ENCODE results near the gene AUH. TPM values are rescaled to one million over a fixed set of nuclear protein-coding genes. Genes with fewer than 3 reads are reported as not detected.

AUH gene
- total RNA-seq, 4 donors from 2014 or later, result 10.6 to 25.4 (median 16.7) TPM

- intact Hi-C loops (cut with DNase I), result no loop called here
- Histone ChIP-seq H3K9me3 (no peaks in the 10 kb centered on the region), H3K4me1 (peaks cover 15 to 41% (median 19%) of the 10 kb centered on the region in 3 donors), H3K27me3 (no peaks in the 10 kb centered on the region), H3K4me3 (peak overlapping the region in 3 of 4 donors; percentile 87 to 99 (median 90)), H3K36me3 (peaks cover 0 to 29% (median 0%) of the 10 kb centered on the region in 3 donors), H3K27ac (no peak overlapping the region)
- 62 to 64% methylated on average over 7 of the region's 7 CpGs for WGBS, 2 donors
- no peak for TF ChIP-seq CTCF (IDR thresholded peaks at IDR 0.05)
- no peak for TF ChIP-seq POLR2A (IDR thresholded peaks at IDR 0.05)
- DNase-seq, result no peak
Observed at GRCh38 chr9:91359734-91360470, 1.8 kb downstream of the AUH start.

- DNase-seq, result no peak
- intact Hi-C loops (cut with DNase I), result no loop called here
- no peaks in the 10 kb centered on the region for H3K27me3 ChIP-seq
- no peaks in the 10 kb centered on the region for H3K9me3 ChIP-seq
- no peak overlapping the region for H3K27ac ChIP-seq
- H3K4me1 ChIP-seq, result peaks cover 15 to 41% (median 19%) of the 10 kb centered on the region in 3 donors
- no peak for TF ChIP-seq POLR2A (IDR thresholded peaks at IDR 0.05)
- no peak for TF ChIP-seq CTCF (IDR thresholded peaks at IDR 0.05)
- 61 to 74% methylated on average over 2 of the region's 2 CpGs for WGBS, 2 donors
- no peak overlapping the region for H3K4me3 ChIP-seq
- peaks cover 0 to 37% (median 0%) of the 10 kb centered on the region in 3 donors for H3K36me3 ChIP-seq
Observed at GRCh38 chr9:91359083-91359482, 2.6 kb downstream of the AUH start.

GRCh38 chr9:91354881-91355280, 6.8 kb downstream of the AUH start:
- 71 to 93% methylated on average over 1 of the region's 1 CpG for WGBS, 2 donors
- intact Hi-C loops (cut with DNase I), result no loop called here
- Histone ChIP-seq H3K4me1 (peaks cover 0 to 25% (median 6%) of the 10 kb centered on the region in 3 donors), H3K27me3 (no peaks in the 10 kb centered on the region), H3K4me3 (no peak overlapping the region), H3K9me3 (no peaks in the 10 kb centered on the region), H3K36me3 (peaks cover 0 to 78% (median 7%) of the 10 kb centered on the region in 3 donors), H3K27ac (no peak overlapping the region)
- DNase-seq, result no peak
- TF ChIP-seq CTCF (IDR thresholded peaks at IDR 0.05) (no peak), POLR2A (IDR thresholded peaks at IDR 0.05) (no peak)

GRCh38 chr9:91349115-91349555, 12.6 kb downstream of the AUH start:
- TF ChIP-seq POLR2A (IDR thresholded peaks at IDR 0.05), result no peak
- TF ChIP-seq CTCF (IDR thresholded peaks at IDR 0.05), result no peak
- WGBS, 2 donors, result 77 to 89% methylated on average over 3 of the region's 3 CpGs
- Histone ChIP-seq H3K36me3 (peaks cover 0 to 46% (median 7%) of the 10 kb centered on the region in 3 donors), H3K27ac (no peak overlapping the region), H3K4me1 (no peaks in the 10 kb centered on the region), H3K4me3 (no peak overlapping the region), H3K27me3 (no peaks in the 10 kb centered on the region), H3K9me3 (no peaks in the 10 kb centered on the region)
- intact Hi-C loops (cut with DNase I), result no loop called here
- no peak for DNase-seq

- intact Hi-C loops (cut with DNase I), result no loop called here
- 67 to 81% methylated on average over 6 of the region's 6 CpGs for WGBS, 2 donors
- TF ChIP-seq CTCF (IDR thresholded peaks at IDR 0.05), result no peak
- TF ChIP-seq POLR2A (IDR thresholded peaks at IDR 0.05), result no peak
Observed at GRCh38 chr9:91348191-91348807, 13.4 kb downstream of the AUH start.

More at GRCh38 chr9:91348191-91348807, 13.4 kb downstream of the AUH start:
- no peak for DNase-seq
- peaks cover 0 to 39% (median 7%) of the 10 kb centered on the region in 3 donors for H3K36me3 ChIP-seq
- H3K4me1 ChIP-seq, result no peaks in the 10 kb centered on the region
- H3K27ac ChIP-seq, result no peak overlapping the region
- no peaks in the 10 kb centered on the region for H3K9me3 ChIP-seq
- no peaks in the 10 kb centered on the region for H3K27me3 ChIP-seq
- no peak overlapping the region for H3K4me3 ChIP-seq

Data from esophagus squamous epithelium (tissue), 5 donors.